G401.6 (cell line): ENCODE measurements around the gene MACF1.

Source experiments
- FAIRE-seq: peaks from 2 replicates; lab custom pipeline; 2012; peaks lifted over from hg19 to GRCh38; lab: Jason Lieb, UNC

MACF1 gene

DNA sequence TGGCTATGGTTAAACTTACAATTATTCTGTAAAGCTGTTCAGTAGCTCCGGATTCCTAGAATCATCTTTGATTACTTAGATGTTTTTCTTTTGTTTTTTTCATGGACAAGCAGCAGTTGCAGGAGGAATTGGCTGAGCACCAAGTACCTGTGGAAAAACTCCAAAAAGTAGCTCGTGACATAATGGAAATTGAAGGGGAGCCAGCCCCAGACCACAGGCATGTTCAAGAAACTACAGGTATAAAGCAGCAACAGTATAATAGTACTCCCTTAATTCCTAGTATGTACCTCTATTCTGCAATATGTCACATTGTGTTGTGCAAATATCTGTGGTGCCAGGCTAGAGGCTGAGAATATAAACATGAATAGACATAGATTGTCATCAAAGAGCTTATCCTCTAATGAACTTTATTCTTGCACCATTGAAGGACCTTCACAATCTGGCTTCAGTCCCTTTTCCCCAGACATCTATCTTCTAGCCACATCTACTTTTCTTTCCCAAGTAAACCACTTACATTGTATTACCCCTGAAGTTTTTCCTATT lies 154.6 kb downstream of the MACF1 start:
- no peak for FAIRE-seq

- no peak for FAIRE-seq
These were observed 156.2 kb downstream of the MACF1 start for GRCh38 chr1:39360731-39361130.

- FAIRE-seq: no peak
These were observed 157.0 kb downstream of the MACF1 start for GRCh38 chr1:39361446-39361845.

DNA sequence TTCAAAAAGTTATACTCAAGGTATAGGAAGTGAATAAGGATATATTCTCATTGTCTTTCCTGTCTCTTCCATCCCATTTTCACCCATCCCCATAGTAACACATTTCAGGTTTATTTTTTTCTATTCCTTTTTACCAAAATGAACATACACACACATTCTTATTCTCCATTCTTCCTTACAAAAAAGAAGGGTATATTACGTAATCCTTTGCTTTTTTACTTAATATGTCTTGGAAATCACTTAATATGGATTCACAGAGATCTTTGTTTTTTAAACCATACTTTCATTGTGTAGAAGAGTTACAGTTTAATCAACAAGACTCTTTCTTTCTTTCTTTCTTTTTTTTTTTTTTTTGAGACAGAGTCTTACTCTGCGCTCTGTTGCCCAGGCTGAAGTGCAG lies 158.8 kb downstream of the MACF1 start:
- FAIRE-seq: peak; percentile 3

DNA sequence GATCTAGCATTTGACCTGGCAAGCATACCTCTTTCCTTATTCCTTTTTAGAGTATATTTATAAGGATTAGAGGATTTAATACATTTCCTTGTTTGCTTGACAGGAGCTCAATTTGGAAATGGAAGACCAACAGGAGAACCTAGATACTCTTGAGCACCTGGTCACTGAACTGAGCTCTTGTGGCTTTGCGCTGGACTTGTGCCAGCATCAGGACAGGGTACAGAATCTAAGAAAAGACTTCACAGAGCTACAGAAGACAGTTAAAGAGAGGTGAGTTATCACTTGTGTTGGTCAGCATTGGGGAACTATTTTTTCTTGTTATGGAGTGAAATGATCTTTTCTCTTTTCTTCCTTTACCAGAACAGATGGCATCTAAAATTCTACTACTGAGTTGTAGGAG lies 163.6 kb downstream of the MACF1 start:
- FAIRE-seq: no peak

GRCh38 chr1:39369565-39369964 lies 165.1 kb downstream of the MACF1 start:
- FAIRE-seq: no peak

- FAIRE-seq: no peak
These were observed 166.1 kb downstream of the MACF1 start for GRCh38 chr1:39370602-39371001.

GRCh38 chr1:39372105-39372504 lies 167.6 kb downstream of the MACF1 start:
- no peak for FAIRE-seq

- no peak for FAIRE-seq
These were observed 172.2 kb downstream of the MACF1 start for GRCh38 chr1:39376656-39377055.

GRCh38 chr1:39378377-39378776 lies 173.9 kb downstream of the MACF1 start:
- FAIRE-seq: peak; percentile 33

GRCh38 chr1:39379187-39379586 lies 174.7 kb downstream of the MACF1 start:
- FAIRE-seq: no peak

- FAIRE-seq: no peak
These were observed 175.5 kb downstream of the MACF1 start for GRCh38 chr1:39380036-39380435.

DNA sequence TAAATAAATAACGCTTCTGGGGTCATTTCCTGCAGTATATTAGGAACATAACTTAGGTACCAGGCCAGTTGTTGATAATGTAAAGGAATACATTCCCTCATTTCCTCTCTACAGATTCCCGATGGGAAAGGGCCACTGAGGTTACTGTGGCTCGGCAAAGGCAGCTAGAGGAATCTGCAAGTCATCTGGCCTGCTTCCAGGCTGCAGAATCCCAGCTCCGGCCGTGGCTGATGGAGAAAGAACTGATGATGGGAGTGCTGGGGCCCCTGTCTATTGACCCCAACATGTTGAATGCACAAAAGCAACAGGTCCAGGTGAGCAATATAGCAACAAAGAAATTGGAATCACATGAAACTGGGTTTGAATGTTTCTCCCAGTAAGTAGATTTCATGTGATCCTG lies 177.3 kb downstream of the MACF1 start:
- no peak for FAIRE-seq

DNA sequence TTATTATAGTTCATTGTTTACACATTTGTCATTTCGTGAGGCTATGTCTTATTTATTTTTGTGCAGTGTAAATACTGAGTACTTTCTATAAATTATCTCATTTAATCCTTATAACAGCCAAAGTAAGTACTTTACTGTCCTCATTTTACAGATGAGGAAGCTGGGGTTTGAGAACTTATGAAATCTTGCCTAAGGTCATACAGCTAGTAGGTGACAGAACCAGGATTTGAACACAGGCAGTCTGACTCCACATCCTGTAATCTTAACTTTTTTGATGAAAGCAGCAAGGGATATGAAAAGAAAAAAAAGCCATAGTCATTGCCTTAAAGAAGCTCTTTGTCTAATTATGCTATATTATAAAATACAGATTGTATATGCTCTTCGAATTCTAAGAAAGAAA lies 179.8 kb downstream of the MACF1 start:
- no peak for FAIRE-seq

DNA sequence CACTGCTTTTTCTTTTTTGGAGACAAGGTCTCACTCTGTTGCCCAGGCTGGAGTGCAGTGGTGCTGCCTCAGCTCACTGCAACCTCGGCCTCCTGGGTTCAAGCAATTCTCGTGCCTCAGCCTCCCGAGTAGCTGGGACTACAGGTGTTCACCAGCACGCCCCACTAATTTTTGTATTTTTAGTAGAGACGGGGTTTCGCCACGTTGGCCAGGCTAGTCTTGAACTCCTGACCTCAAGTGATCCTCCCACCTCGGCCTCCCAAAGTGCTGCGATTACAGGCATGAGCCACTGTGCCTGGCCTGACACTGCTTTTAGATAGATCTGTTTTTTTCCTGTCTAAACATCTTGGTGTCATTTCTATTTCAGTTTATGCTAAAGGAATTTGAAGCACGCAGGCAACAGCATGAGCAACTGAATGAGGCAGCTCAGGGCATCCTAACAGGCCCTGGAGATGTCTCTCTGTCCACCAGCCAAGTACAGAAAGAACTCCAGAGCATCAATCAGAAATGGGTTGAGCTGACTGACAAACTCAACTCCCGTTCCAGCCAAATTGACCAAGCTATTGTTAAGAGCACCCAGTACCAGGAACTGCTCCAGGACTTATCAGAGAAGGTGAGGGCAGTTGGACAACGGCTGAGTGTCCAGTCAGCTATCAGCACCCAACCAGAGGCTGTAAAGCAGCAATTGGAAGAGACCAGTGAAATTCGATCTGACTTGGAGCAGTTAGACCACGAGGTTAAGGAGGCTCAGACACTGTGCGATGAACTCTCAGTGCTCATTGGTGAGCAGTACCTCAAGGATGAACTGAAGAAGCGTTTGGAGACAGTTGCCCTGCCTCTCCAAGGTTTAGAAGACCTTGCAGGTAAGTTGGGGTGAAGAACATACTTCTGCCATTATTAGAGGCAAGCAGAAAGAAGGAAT lies 180.8 kb downstream of the MACF1 start:
- no peak for FAIRE-seq

- no peak for FAIRE-seq
These were observed 182.5 kb downstream of the MACF1 start for GRCh38 chr1:39386997-39387396.

- no peak for FAIRE-seq
These were observed 183.0 kb downstream of the MACF1 start for GRCh38 chr1:39387452-39387851.

DNA sequence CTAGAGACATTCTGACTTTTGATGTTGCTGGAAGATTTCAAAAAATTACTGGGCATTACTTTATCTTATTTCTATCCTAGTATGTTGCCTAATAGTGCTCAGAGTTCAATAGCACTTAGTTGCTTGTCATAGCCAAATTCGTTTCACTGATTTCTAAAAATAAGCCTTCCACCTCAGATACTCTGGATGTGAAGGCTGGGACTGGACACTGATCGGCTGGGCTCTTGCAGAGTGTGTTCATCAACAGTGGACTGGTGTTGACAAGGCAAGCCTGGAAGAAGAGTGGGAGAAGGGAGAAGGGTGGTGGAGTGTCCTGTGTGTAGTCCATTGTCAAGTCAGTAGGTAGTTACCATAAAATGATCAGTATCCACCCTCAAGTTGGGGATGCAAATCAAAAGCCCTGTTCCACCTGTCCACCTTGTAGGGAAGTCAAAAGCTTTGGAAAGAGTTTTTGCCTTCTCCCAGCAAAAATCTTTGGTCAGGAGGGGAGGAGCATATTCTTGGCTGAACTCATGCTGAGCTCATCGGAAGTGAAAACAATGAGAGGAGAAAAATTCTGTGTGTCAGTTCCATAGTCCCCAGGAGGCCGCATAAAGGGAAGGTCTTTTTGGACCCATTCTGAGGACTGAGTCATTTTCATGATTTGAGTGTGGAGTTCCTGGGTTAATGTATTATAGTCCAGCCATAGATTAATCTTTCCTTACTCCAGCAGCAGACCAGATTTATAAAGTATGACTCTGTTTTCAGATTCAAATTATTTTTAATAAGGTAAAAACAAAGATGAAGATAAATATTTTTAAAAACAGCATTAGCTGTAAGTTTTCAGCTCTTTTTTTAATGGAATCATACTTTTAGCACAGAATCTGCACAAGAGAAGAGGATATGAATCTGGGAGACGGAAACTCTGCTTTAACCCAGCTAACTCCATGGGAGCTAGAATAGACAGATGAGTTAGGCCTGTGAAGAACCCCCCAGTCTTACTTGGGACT lies 187.5 kb downstream of the MACF1 start:
- no peak for FAIRE-seq

DNA sequence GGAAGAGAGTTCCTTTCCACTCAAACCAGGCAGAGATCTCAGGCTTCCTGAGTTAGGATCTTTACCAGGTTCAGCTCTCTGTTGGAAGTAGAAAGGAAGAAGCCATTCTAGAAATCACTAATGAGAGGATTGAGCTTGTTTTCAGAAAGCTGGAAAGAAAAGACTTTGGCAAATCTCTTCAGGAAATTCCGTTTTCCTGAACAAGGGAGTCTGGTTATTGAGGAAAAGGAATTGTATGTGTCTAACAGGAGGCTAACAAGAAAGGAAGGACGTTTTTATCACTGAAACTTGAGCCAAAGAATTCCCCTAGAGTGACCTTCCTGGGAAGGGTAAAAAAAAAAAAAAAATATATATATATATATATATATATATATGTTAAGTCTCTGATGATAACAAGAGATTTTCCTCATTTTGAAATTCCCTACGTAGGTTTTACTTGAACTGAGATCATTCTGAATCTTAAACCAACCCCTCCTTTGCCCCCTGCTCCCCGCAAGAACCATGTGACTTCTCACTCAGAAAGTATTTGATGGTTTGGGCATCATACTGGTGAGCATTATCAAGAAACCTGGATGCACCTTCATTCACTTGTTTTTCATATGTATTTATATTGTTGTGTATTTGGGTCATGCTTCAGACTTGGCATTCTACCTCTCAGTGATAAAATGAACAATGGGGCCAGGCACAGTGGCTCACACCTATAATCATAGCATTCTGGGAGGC lies 188.5 kb downstream of the MACF1 start:
- FAIRE-seq: no peak

DNA sequence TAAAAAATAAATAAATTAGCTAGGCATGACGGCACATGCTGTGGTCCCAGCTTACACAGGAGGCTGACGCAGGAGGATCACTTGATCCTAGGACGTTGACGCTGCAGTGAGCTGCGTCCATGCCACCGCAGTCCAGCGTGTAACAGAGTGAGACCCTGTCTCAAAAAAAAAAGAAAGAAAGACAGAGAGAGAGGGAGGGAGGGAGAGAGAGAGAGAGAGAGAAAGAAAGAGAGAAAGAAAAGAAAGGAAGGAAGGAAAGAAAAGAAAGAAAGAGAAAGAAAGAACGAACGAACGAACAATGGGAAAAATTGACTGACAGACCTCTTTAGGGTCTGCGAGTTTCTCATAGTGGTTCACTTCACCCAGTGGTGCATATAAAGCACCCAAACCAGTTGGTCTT lies 189.2 kb downstream of the MACF1 start:
- FAIRE-seq: no peak

GRCh38 chr1:39394059-39394458 lies 189.6 kb downstream of the MACF1 start:
- FAIRE-seq: no peak

DNA sequence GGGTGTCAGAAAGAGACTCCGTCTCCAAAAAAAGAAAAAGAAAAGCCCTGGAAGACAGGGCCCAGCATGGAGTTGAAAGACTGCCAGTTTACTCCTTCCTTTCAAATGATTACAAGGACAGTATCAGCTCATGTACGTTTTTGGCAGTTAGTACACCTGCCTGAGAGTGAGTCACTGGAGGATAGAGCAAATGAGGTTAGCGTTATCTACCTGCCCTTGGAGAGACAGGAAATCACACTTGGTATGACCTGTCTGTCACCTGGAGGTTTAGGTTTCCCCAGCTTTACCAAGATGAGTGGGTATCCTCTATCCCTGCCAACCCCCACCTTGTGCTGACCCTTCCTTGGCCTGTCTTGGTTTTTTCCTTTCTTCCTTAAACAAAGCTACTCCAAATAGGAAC lies 190.1 kb downstream of the MACF1 start:
- FAIRE-seq: no peak
